ENCODE data around the gene ACSS3.
"Not testable (repeated sequence)": the region's sequence is repeated elsewhere in the genome, so short reads cannot be mapped to it uniquely, and the experiment has no call there.

The ACSS3 gene

DNA sequence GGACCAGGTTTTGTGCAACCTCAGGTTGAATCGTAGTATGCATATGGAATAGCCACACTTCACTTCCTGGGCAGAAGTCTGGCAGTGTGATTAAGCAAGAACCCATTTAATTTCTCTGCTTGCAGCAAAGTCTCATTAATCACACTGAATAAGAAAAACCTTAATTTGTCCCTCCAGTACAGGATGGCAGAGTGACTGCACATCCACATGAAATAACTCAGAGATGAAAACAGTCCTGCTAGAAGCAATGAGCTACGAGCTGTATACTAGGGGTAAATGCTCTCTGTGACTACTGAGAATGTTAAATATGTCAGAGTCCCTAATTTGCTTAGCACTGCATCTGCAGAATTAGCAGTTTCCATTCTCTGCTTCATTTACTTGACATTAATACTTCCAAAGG is 88.9 kb downstream of the ACSS3 start:
- no peak overlapping the region for H3K4me3 Mint-ChIP-seq
- H3K27me3 Mint-ChIP-seq (ENCODE audit: low read depth) = no peaks in the 10 kb centered on the region
- H3K4me1 Mint-ChIP-seq (ENCODE audit: low read depth) = no peaks in the 10 kb centered on the region
- H3K36me3 Mint-ChIP-seq (ENCODE audit: low read depth) = no peaks in the 10 kb centered on the region
- peaks cover 4% of the 10 kb centered on the region for H3K9me3 Mint-ChIP-seq
- no peak for DNase-seq (ENCODE audit: low spot score)
- no peak overlapping the region for H3K27ac Mint-ChIP-seq

DNA sequence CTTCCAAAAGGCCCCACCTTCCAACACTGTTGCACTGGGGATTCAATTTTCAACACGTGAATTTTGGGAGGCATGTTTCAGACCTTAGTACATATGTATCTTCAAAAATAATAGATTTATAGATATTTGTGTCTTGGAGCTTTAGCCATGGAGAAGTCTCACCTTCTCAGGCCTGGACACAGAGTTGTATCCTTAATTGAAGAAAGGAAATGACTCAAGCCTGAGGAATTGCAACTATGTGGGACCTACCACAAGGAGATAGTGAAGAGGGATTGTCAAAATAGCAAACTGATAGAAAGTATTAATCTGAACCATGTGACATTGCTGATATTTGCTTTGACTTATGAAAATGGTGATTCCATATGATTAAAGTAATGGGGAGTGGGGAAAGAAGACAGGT is 89.8 kb downstream of the ACSS3 start:
- H3K4me3 Mint-ChIP-seq = no peak overlapping the region
- peaks cover 4% of the 10 kb centered on the region for H3K9me3 Mint-ChIP-seq
- no peaks in the 10 kb centered on the region for H3K27me3 Mint-ChIP-seq (ENCODE audit: low read depth)
- H3K27ac Mint-ChIP-seq = no peak overlapping the region
- no peaks in the 10 kb centered on the region for H3K4me1 Mint-ChIP-seq (ENCODE audit: low read depth)
- no peak for DNase-seq (ENCODE audit: low spot score)
- no peaks in the 10 kb centered on the region for H3K36me3 Mint-ChIP-seq (ENCODE audit: low read depth)

GRCh38 chr12:81168445-81168844 is 90.6 kb downstream of the ACSS3 start:
- Mint-ChIP-seq H3K4me3 (no peak overlapping the region), H3K4me1 (ENCODE audit: low read depth) (no peaks in the 10 kb centered on the region), H3K27ac (no peak overlapping the region), H3K36me3 (ENCODE audit: low read depth) (no peaks in the 10 kb centered on the region), H3K27me3 (ENCODE audit: low read depth) (no peaks in the 10 kb centered on the region), H3K9me3 (peaks cover 4% of the 10 kb centered on the region)
- no peak for DNase-seq (ENCODE audit: low spot score)

- no peaks in the 10 kb centered on the region for H3K36me3 Mint-ChIP-seq (ENCODE audit: low read depth)
- no peaks in the 10 kb centered on the region for H3K4me1 Mint-ChIP-seq (ENCODE audit: low read depth)
- DNase-seq (ENCODE audit: low spot score) = no peak
Measured at GRCh38 chr12:81170072-81170471, 92.2 kb downstream of the ACSS3 start.

DNA sequence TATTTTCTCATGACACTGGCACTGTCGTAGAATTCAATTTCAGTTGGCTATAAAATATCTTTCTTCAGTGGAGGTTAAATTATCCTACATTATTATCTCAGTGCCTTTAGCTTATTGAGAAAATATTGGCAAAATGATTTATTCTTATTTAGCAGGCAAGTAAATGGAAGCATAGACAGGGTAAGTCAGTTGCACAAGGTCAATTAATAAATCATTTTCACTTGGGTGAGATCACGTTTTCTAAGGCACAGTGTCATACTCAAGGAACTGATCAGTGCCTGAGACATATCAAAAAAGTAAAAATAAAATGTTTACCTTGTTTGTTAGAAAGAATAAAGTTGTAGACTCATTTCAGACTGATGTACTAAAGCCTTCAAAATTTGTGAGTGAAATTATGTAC is 95.0 kb downstream of the ACSS3 start:
- no peak overlapping the region for H3K27ac Mint-ChIP-seq
- no peaks in the 10 kb centered on the region for H3K27me3 Mint-ChIP-seq (ENCODE audit: low read depth)
- peaks cover 13% of the 10 kb centered on the region for H3K9me3 Mint-ChIP-seq
- H3K4me1 Mint-ChIP-seq (ENCODE audit: low read depth) = no peaks in the 10 kb centered on the region
- no peak overlapping the region for H3K4me3 Mint-ChIP-seq
- no peaks in the 10 kb centered on the region for H3K36me3 Mint-ChIP-seq (ENCODE audit: low read depth)
- DNase-seq (ENCODE audit: low spot score) = no peak

More at GRCh38 chr12:81170072-81170471, 92.2 kb downstream of the ACSS3 start:
- Mint-ChIP-seq H3K27ac (no peak overlapping the region), H3K4me3 (no peak overlapping the region), H3K9me3 (peaks cover 4% of the 10 kb centered on the region), H3K27me3 (ENCODE audit: low read depth) (no peaks in the 10 kb centered on the region)

DNA sequence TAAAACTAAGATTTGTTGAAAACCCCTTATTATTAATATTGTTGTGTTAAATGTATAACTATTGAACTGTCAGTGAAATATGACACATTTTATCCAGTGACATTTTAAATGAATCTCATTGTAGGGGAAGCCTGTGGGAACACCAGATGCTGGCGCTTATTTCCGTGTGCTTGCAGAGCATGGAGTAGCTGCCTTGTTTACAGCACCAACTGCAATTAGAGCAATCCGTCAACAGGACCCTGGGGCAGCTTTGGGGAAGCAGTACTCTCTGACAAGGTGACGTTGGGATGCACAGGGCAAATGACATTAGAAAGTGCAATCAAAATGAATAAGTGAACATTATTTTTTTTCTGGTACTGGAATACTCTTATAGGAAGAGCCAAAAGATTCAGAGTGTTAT is 96.8 kb downstream of the ACSS3 start:
- H3K9me3 Mint-ChIP-seq = peaks cover 13% of the 10 kb centered on the region
- no peaks in the 10 kb centered on the region for H3K27me3 Mint-ChIP-seq (ENCODE audit: low read depth)
- no peaks in the 10 kb centered on the region for H3K36me3 Mint-ChIP-seq (ENCODE audit: low read depth)

GRCh38 chr12:81176796-81177195 is 98.9 kb downstream of the ACSS3 start:
- no peak for DNase-seq (ENCODE audit: low spot score)
- Mint-ChIP-seq H3K27me3 (ENCODE audit: low read depth) (no peaks in the 10 kb centered on the region), H3K36me3 (ENCODE audit: low read depth) (no peaks in the 10 kb centered on the region), H3K4me1 (ENCODE audit: low read depth) (no peaks in the 10 kb centered on the region), H3K27ac (no peak overlapping the region), H3K4me3 (no peak overlapping the region), H3K9me3 (peaks cover 13% of the 10 kb centered on the region)

More for the DNA sequence above, 96.8 kb downstream of the ACSS3 start:
- no peak overlapping the region for H3K27ac Mint-ChIP-seq
- no peak overlapping the region for H3K4me3 Mint-ChIP-seq
- H3K4me1 Mint-ChIP-seq (ENCODE audit: low read depth) = no peaks in the 10 kb centered on the region
- DNase-seq (ENCODE audit: low spot score) = no peak

DNA sequence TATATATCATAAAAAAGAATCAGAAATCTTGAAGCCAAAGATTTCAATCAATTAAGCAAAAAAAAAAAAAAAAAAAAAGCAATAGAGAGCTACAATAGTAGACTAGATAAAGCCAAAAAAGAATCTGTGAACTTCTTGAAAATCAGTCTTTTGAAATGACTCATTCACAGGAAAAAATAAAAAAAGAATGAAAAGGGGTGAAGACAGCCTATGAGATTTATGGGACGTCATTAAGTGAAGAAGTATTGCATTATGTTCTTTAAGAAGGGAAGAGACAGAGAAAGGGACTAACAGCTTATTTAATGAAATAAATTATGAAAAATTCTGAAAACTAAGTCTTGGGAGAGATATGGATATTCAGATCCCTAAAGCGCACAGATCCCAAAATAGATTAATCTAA is 103.8 kb downstream of the ACSS3 start:
- no peak for DNase-seq (ENCODE audit: low spot score)
- H3K9me3 Mint-ChIP-seq = peaks cover 11% of the 10 kb centered on the region
- H3K4me3 Mint-ChIP-seq = no peak overlapping the region
- H3K4me1 Mint-ChIP-seq (ENCODE audit: low read depth) = no peaks in the 10 kb centered on the region
- no peaks in the 10 kb centered on the region for H3K36me3 Mint-ChIP-seq (ENCODE audit: low read depth)
- no peaks in the 10 kb centered on the region for H3K27me3 Mint-ChIP-seq (ENCODE audit: low read depth)
- H3K27ac Mint-ChIP-seq = no peak overlapping the region

- Mint-ChIP-seq H3K4me1 (ENCODE audit: low read depth) (no peaks in the 10 kb centered on the region), H3K27ac (no peak overlapping the region), H3K27me3 (ENCODE audit: low read depth) (no peaks in the 10 kb centered on the region), H3K9me3 (peaks cover 10% of the 10 kb centered on the region), H3K36me3 (ENCODE audit: low read depth) (no peaks in the 10 kb centered on the region), H3K4me3 (no peak overlapping the region)
- no peak for DNase-seq (ENCODE audit: low spot score)
Measured at GRCh38 chr12:81187686-81188085, 109.8 kb downstream of the ACSS3 start.

DNA sequence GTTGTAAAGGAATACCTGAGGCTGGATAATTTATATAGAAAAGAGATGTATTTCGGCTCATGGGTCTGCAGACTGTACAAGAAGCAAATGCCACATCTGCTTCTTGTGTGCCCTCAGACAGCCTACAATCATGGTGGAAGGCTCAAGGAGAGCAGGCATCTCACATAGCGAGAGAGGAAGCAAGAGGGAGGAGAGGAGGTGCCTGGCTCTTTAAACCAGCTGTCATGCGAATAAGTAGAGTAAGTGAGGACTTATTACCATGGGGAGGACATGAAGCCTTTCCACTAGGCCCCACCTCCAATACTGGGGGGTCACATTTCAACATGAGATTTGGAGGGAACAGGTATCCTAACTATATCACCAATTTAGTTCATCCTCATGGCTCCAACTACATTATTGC is 118.7 kb downstream of the ACSS3 start:
- DNase-seq (ENCODE audit: low spot score) = no peak
- Mint-ChIP-seq H3K27me3 (ENCODE audit: low read depth) (no peaks in the 10 kb centered on the region), H3K36me3 (ENCODE audit: low read depth) (no peaks in the 10 kb centered on the region), H3K4me1 (ENCODE audit: low read depth) (no peaks in the 10 kb centered on the region), H3K4me3 (no peak overlapping the region), H3K27ac (no peak overlapping the region), H3K9me3 (peaks cover 3% of the 10 kb centered on the region)

- H3K27me3 Mint-ChIP-seq (ENCODE audit: low read depth); H3K36me3 Mint-ChIP-seq (ENCODE audit: low read depth); H3K27ac Mint-ChIP-seq; H3K4me3 Mint-ChIP-seq; H3K4me1 Mint-ChIP-seq (ENCODE audit: low read depth); H3K9me3 Mint-ChIP-seq; DNase-seq (ENCODE audit: low spot score): not testable (repeated sequence)
Measured at GRCh38 chr12:81200561-81200960, 122.7 kb downstream of the ACSS3 start.

GRCh38 chr12:81203671-81204204 is 125.9 kb downstream of the ACSS3 start:
- Mint-ChIP-seq H3K9me3 (no peaks in the 10 kb centered on the region), H3K4me1 (ENCODE audit: low read depth) (no peaks in the 10 kb centered on the region), H3K4me3 (no peak overlapping the region), H3K27ac (no peak overlapping the region), H3K36me3 (ENCODE audit: low read depth) (no peaks in the 10 kb centered on the region), H3K27me3 (ENCODE audit: low read depth) (no peaks in the 10 kb centered on the region)
- no peak for DNase-seq (ENCODE audit: low spot score)

DNA sequence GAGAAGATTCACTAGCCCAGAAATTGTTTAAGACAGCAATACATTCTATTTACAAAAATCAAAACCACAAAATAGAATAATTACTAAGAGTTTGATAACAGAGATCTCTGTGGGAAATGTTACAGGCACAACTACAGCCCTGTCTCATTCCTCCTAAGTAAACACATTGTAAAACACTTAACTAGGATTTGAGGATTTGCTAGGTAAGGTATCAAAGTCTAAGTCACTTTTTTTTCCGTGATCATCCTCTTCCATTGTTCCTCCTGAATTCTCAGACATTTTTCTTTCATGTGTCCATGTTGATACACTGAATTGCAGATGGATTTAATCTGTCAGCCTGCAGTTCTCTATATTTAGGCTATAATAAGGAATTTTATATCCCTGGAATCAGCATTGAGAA is 127.5 kb downstream of the ACSS3 start:
- Mint-ChIP-seq H3K4me3 (no peak overlapping the region), H3K9me3 (no peaks in the 10 kb centered on the region)

DNA sequence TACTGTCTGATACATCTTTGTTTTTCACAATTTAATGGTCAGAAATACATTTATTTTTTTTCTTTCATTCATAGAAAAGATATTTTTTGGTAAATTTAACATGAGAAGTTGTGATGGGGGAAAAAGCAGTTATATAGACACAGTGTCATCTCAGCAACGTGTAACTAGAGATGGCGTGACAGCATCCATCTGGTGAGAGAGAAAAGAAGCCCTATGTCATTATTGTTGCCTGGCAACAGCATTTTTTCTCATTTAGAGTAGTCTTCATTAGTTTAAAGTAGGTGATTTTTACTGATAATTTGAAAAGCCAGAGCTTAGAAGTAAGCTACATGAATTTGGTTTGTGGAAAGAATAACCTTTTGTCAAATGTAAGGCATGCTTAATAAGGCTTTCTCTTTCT is 128.6 kb downstream of the ACSS3 start:
- Mint-ChIP-seq H3K36me3 (ENCODE audit: low read depth) (no peaks in the 10 kb centered on the region), H3K27me3 (ENCODE audit: low read depth) (no peaks in the 10 kb centered on the region), H3K4me1 (ENCODE audit: low read depth) (no peaks in the 10 kb centered on the region), H3K4me3 (no peak overlapping the region), H3K27ac (no peak overlapping the region), H3K9me3 (no peaks in the 10 kb centered on the region)
- DNase-seq (ENCODE audit: low spot score) = no peak

More for the DNA sequence above, 127.5 kb downstream of the ACSS3 start:
- Mint-ChIP-seq H3K27me3 (ENCODE audit: low read depth) (no peaks in the 10 kb centered on the region), H3K4me1 (ENCODE audit: low read depth) (no peaks in the 10 kb centered on the region), H3K27ac (no peak overlapping the region), H3K36me3 (ENCODE audit: low read depth) (no peaks in the 10 kb centered on the region)
- no peak for DNase-seq (ENCODE audit: low spot score)

DNA sequence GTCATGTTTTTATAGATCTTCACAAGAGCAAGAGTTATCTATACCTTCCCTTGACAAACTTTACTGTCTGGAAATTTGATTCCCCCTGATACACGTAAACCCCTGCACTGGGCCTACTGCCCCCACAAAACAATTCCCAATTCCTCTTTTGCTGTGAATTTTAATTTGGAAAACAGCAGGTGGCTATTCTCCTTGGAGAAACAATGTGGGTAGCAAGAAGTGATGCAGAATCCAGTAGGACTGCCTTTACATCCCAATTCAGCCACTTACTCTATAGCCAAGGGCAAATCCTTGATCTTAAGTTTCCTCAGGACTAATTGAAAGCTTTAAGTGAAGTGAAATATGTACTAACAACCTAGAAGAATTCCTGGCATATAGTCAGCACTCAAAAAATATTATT is 129.3 kb downstream of the ACSS3 start:
- Mint-ChIP-seq H3K4me3 (no peak overlapping the region), H3K27me3 (ENCODE audit: low read depth) (no peaks in the 10 kb centered on the region), H3K4me1 (ENCODE audit: low read depth) (no peaks in the 10 kb centered on the region), H3K36me3 (ENCODE audit: low read depth) (no peaks in the 10 kb centered on the region), H3K27ac (no peak overlapping the region), H3K9me3 (no peaks in the 10 kb centered on the region)
- no peak for DNase-seq (ENCODE audit: low spot score)

All from T-helper 2 cell treated with Interferon-gamma antibody and Interleukin-4, amounts not matched to agents 5 μg/mL and 100 μg/mL, for 36 hours (primary cell).